Measurements from ENCODE around the gene CHD3. TPM values are rescaled to one million over a fixed set of nuclear protein-coding genes. Genes with fewer than 3 reads are reported as not detected.
A peak's percentile ranks its signal among the peaks of the same experiment; 100 is the strongest.

Gene CHD3
- 12.8 and 28.0 TPM in 2 replicates for total RNA-seq (ENCODE audit: low replicate concordance)

- no peak within 1 kb of the TSS for H3K9ac ChIP-seq
- H3K4me1 Mint-ChIP-seq = peaks cover 2% of the 10 kb centered on the region
- no peak within 1 kb of the TSS for H2AFZ ChIP-seq (replicated peaks)
- H3K27ac Mint-ChIP-seq = peak within 1 kb of the TSS; percentile 79
- no peaks in the 10 kb centered on the region for H3K79me2 ChIP-seq (ENCODE audit: low read depth)
- no peaks in the 10 kb centered on the region for H3K9me3 ChIP-seq (ENCODE audit: low read depth)
- no peaks in the 10 kb centered on the region for H3K9me3 Mint-ChIP-seq
- peaks cover 52% of the 10 kb centered on the region for H3F3A ChIP-seq (ENCODE audit: low read depth)
- peaks cover 6% of the 10 kb centered on the region for H3K27me3 Mint-ChIP-seq (ENCODE audit: insufficient read depth, low read depth)
- peaks cover 12% of the 10 kb centered on the region for H3K27me3 ChIP-seq
- no peak within 1 kb of the TSS for H3K4me3 Mint-ChIP-seq
- peaks cover 50% of the 10 kb centered on the region for H3K4me1 ChIP-seq
- DNase-seq (ENCODE audit: low spot score) = peak; percentile 31
- peaks cover 12% of the 10 kb centered on the region for H4K20me1 ChIP-seq (ENCODE audit: low read depth)
- H3K4me2 ChIP-seq = peak within 1 kb of the TSS; percentile 95
- H3K4me3 ChIP-seq = peak within 1 kb of the TSS; percentile 88
- peaks cover 10% of the 10 kb centered on the region for H3K36me3 Mint-ChIP-seq
- no peak within 1 kb of the TSS for H3K27ac ChIP-seq
- no peaks in the 10 kb centered on the region for H3K36me3 ChIP-seq
- TF ChIP-seq EZH2phosphoT487 (IDR thresholded peaks at IDR 0.05) (no peak), EZH2 (IDR thresholded peaks at IDR 0.05) (no peak), CTCF (IDR thresholded peaks at IDR 0.05) (no peak)
Measured at GRCh38 chr17:7888184-7888920, at the start of gene CHD3. Gene CHD3, plus strand, starts transcription at chr17:7888789. Its CDS starts 212 bp downstream, at chr17:7889001.

GRCh38 chr17:7839190-7839875 is 49.3 kb upstream of the CHD3 start:
- no peaks in the 10 kb centered on the region for H3K36me3 ChIP-seq
- no peaks in the 10 kb centered on the region for H3K9me3 ChIP-seq (ENCODE audit: low read depth)
- peaks cover 53% of the 10 kb centered on the region for H3K4me1 Mint-ChIP-seq
- no peak for DNase-seq (ENCODE audit: low spot score)
- peaks cover 35% of the 10 kb centered on the region for H3K4me1 ChIP-seq
- no peak overlapping the region for H3K27ac ChIP-seq
- peaks cover 85% of the 10 kb centered on the region for H3F3A ChIP-seq (ENCODE audit: low read depth)
- peak overlapping the region; percentile 99 for H3K4me2 ChIP-seq
- peak overlapping the region; percentile 94 for H3K4me3 Mint-ChIP-seq
- peak overlapping the region; percentile 71 for H3K4me3 ChIP-seq
- H4K20me1 ChIP-seq (ENCODE audit: low read depth) = peaks cover 57% of the 10 kb centered on the region
- H3K27ac Mint-ChIP-seq = peak overlapping the region; percentile 64
- no peaks in the 10 kb centered on the region for H3K27me3 ChIP-seq
- H3K27me3 Mint-ChIP-seq (ENCODE audit: insufficient read depth, low read depth) = peaks cover 10% of the 10 kb centered on the region
- peaks cover 3% of the 10 kb centered on the region for H3K36me3 Mint-ChIP-seq
- peaks cover 60% of the 10 kb centered on the region for H3K79me2 ChIP-seq (ENCODE audit: low read depth)
- H3K9me3 Mint-ChIP-seq = no peaks in the 10 kb centered on the region
- H3K9ac ChIP-seq = no peak overlapping the region
- no peak for TF ChIP-seq EZH2 (IDR thresholded peaks at IDR 0.05)
- no peak for TF ChIP-seq EZH2phosphoT487 (IDR thresholded peaks at IDR 0.05)
- no peak for TF ChIP-seq CTCF (IDR thresholded peaks at IDR 0.05)
- H2AFZ ChIP-seq (replicated peaks) = no peak overlapping the region

GRCh38 chr17:7839876-7840261 is 48.7 kb upstream of the CHD3 start:
- Histone ChIP-seq H4K20me1 (ENCODE audit: low read depth) (peaks cover 62% of the 10 kb centered on the region), H3K4me2 (peak overlapping the region; percentile 99), H3K27ac (no peak overlapping the region), H3K27me3 (no peaks in the 10 kb centered on the region), H3K4me3 (peak overlapping the region; percentile 76), H3K9me3 (ENCODE audit: low read depth) (no peaks in the 10 kb centered on the region), H3K9ac (no peak overlapping the region), H3K4me1 (peaks cover 35% of the 10 kb centered on the region), H3K36me3 (no peaks in the 10 kb centered on the region), H3K79me2 (ENCODE audit: low read depth) (peaks cover 65% of the 10 kb centered on the region), H3F3A (ENCODE audit: low read depth) (peaks cover 83% of the 10 kb centered on the region), H2AFZ (replicated peaks) (no peak overlapping the region)
- peaks cover 8% of the 10 kb centered on the region for H3K27me3 Mint-ChIP-seq (ENCODE audit: insufficient read depth, low read depth)
- peak overlapping the region; percentile 94 for H3K4me3 Mint-ChIP-seq
- H3K9me3 Mint-ChIP-seq = no peaks in the 10 kb centered on the region
- H3K36me3 Mint-ChIP-seq = peaks cover 3% of the 10 kb centered on the region
- H3K4me1 Mint-ChIP-seq = peaks cover 54% of the 10 kb centered on the region
- no peak overlapping the region for H3K27ac Mint-ChIP-seq
- TF ChIP-seq CTCF (IDR thresholded peaks at IDR 0.05) (no peak), EZH2phosphoT487 (IDR thresholded peaks at IDR 0.05) (no peak), EZH2 (IDR thresholded peaks at IDR 0.05) (no peak)
- peak; percentile 31 for DNase-seq (ENCODE audit: low spot score)
